RPMI7951 (cell line): ENCODE results near the gene GLT8D1. TPM values are rescaled to one million over a fixed set of nuclear protein-coding genes. Genes with fewer than 3 reads are reported as not detected.
"Not testable (repeated sequence)": the region's sequence is repeated elsewhere in the genome, so short reads cannot be mapped to it uniquely, and the experiment has no call there.

Source experiments
- DNase-seq: peaks from one replicate; pipeline ENCODE4 v3.0.0-alpha.2; 2012; ENCODE audit warnings: low read depth
- total RNA-seq: library from RNA; depleted of rRNA; stranded (reverse); fragments of >200 nt; shearing (Covaris generic); gene quantifications from 2 replicates; pipeline ENCODE4 v1.2.3, GENCODE V29; 2014; rRNA removed

Gene GLT8D1
- total RNA-seq: 107 and 130 TPM in 2 replicates

DNA sequence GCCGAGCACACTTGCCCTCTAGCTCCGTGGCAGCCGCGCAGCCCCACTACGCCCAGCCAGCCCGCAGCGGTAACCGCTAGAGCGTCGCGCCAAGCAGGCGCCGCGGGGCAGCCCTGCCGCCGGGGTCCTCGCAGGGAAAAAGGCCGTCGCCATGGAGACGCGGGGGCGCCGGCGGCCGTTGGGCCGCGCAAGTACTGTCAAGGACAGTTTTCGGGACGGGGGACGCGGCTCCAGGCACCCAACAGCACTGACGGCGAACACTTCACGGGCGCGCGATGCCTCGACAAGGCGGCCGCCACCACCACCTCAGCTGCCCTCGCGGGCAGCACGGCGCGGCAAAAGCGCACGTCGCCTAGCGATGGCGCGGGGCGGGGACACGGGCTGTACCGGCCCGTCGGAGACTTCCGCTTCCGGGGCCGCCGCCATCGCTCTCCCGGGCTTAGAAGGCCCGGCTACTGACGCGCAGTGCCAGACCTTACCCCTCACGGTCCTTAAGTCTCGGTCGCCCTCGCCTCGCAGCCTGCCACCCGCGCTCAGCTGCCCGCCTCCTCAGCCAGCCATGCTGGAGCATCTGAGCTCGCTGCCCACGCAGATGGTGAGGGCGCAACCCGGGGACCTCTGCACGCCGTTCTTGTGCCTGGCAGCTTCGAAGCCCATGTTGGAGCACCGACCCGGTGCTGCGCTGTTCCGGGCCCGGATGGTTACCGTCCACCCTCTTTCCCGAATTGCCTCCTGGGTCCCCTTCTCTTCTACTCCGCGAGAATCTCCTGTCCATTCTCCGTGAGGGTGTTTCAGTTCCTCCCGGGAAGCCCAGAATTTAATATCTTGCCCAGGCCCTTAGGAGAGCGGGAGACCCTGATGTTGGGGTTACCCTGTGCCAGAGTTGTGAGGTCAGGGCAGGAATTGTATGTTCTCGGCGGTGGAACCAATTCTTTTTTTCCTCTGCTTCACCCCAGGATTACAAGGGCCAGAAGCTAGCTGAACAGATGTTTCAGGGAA is at the start of gene GLT8D1, which contains the start of gene SPCS1:
GLT8D1 (minus strand) TSS at position 104 of the 999 bp plus-strand sequence. CDS start 5,331 bp downstream, outside the sequence.
SPCS1 (plus strand) TSS at position 419 of the 999 bp plus-strand sequence; CDS start at position 560, 141 bp downstream.
- peak; percentile 86 for DNase-seq

DNA sequence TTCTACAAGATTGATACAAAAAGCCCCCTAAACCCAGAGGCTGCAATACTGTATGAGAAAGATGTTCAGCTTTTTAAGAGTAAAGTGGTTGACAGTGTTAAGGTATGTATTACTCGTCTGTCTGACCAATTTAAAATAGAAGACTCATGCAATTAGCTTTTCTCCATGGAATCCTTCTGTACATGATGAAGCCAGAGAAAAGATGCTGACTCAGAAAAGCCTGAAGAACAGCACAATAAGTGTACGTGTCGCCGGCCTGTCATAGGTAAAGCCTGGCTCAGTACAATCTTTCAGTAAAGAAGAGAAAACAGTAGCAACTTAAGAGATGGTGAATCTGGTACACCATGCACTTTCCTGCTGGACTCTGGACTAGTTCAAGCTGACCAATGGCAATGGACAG is 48.8 kb upstream of the GLT8D1 start:
- DNase-seq: no peak

GRCh38 chr3:52752045-52752660 is 46.6 kb upstream of the GLT8D1 start:
- DNase-seq: no peak

GRCh38 chr3:52743721-52744120 is 38.1 kb upstream of the GLT8D1 start:
- no peak for DNase-seq

- DNase-seq: no peak
These were observed 37.6 kb upstream of the GLT8D1 start for GRCh38 chr3:52743152-52743551.

DNA sequence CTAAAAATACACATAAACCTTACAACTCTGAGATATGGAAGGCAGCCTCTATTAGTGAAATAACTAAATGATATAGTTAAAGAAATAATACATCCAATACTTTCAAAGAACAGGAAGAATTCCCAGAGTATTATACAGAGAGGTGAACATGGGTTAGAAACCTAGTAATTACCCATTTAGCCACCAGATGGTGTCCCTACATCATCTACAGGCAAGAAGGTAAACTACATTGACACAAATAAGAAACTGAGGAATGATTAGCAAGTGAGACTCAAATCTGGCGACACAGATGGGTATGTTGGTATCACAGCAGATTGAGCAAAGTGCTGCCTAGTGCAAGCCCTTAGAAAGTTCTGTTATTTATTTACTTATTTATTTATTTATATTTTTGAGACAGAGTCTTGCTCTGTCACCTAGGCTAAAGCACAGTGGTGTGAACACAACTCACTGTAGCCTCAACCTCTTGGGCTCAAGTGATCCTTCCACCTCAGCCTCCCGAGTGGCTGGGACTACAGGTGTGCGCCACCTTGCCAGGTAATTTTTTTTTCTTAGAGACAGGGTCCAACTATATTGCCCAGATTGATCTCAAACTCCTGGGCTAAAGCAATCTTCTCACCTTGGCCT is 36.9 kb upstream of the GLT8D1 start:
- DNase-seq: peak; percentile 34

- DNase-seq: no peak
These were observed 34.1 kb upstream of the GLT8D1 start for GRCh38 chr3:52739730-52740129.

DNA sequence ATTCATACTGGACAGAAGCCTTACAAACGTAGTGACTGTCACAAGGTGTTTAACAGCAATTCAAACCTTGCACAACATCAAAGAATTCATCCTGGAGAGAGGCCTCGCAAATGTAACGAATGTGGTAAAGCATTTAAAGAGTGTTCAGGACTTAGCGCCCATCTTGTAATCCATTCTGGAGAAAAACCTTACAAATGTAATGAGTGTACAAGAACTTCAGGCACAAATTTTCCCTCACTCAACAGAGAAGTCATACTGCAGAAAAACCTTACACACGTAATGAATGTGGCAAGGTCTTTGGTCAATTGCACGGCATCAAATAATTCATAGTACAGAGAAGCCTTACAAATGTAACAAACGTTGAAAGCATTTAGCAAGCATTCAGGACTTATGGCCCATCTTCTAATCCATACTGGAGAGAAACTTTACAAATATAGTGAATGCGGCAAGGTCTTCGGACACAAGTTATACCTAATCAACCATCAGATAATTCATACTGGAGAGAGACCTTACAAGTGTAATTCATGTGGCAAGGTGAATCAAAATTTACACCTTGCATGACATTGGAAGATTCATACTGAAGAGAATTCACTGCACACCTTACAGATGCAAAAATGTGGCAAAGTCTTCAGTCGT is 27.8 kb upstream of the GLT8D1 start:
- no peak for DNase-seq

GRCh38 chr3:52731590-52731989 is 26.0 kb upstream of the GLT8D1 start:
- DNase-seq: no peak

GRCh38 chr3:52730681-52731080 is 25.1 kb upstream of the GLT8D1 start:
- DNase-seq: no peak

DNA sequence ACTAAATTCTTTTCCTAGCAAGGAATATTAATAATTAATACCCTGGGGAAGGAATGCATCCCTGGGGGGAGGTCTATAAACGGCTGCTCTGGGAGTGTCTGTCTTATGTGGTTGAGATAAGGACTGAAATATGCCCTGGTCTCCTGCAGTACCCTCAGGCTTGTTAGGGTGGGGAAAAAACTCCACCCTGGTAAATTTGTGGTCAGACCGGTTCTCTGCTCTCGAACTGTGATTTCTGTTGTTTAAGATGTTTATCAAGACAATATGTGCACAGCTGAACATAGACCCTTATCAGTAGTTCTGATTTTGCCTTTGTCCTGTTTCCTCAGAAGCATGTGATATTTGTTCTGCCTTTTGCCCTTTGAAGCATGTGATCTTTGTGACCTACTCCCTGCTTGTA is 23.2 kb upstream of the GLT8D1 start:
- DNase-seq: not testable (repeated sequence)

- no peak for DNase-seq
These were observed 18.9 kb upstream of the GLT8D1 start for GRCh38 chr3:52724511-52724910.

DNA sequence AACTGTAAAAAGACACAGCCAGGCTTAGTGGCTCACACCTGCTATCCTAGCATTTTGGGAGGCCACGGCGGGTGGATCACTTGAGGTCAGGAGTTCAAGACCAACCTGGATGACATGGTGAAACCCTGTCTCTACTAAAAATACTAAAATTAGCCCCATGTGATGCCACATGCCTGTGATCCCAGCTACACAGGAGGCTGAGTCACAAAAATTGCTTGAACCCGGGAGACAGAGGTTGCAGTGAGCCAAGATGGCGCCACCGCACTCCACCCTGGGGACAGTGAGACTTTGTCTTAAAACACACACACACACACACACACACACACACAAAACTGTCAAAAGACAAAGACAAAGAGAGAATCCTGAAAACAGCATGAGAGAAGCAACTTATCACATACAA is 18.3 kb upstream of the GLT8D1 start:
- no peak for DNase-seq

GRCh38 chr3:52722491-52722890 is 16.9 kb upstream of the GLT8D1 start:
- DNase-seq: peak; percentile 60

DNA sequence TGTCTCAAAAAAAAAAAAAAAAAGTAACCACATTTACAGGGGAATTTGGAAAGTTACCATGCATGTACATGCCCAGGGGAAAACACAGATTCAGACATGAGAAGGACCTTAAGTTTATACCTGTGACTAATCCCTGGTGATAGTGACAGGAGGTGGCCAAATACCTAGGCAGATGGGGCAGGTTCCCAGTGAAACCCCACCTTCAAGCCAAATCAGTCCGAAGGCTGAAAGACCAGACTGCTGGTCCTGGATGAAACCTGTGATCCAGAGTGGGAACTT is 16.1 kb upstream of the GLT8D1 start:
- DNase-seq: no peak

GRCh38 chr3:52721002-52721729 is 15.6 kb upstream of the GLT8D1 start:
- peak; percentile 59 for DNase-seq

DNA sequence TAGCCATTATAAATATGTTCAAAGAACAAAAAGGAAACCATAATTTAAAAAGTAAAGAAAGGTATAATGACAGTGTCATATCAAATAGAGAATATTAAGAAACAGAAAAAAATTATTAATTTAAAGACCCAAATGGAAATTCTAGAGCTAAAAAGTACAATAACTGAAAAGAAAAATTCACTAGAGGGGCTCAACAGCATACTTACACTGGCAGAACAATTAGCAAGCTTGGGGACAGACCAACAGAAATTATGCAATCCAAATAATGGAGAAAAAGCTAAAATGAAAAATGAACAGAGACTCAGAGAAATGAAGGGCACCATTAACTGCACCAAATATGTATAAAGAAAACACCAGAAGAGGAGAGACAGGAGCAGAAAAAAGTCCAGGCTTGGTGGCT is 14.0 kb upstream of the GLT8D1 start:
- DNase-seq: no peak

DNA sequence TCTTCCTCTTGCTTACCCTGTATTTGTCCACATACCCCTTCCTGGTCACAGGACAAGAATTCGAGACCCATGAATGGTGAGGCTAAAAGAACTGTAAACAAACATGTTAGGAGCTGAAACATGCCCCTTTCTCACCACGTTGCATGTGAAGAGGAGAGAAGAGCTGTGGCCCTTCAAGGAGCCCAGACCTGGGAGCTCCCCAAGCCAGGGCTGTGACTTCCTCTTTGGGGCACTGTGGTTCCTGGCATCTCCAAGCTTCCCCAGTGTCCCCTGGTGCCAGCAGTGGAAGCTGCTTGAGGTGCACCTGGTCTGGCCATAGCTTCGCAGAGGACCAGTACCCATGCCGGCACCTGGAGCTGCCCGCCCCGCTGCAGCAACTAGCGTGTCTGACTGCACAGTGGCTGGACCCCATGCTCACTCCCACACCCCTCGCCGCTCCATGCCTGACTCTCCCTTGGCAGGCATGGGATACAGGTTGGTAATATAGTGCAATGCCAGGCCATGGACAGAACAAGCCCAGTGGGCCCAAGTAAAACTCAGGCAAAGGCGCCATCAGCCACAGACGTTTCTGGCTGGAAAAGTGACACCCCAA is 10.2 kb upstream of the GLT8D1 start:
- DNase-seq: no peak

GRCh38 chr3:52714335-52715302 is 9.0 kb upstream of the GLT8D1 start:
- DNase-seq: no peak
